HG03439 (cell line): Measurements from ENCODE around the gene LRRC59.
"Not testable (repeated sequence)": the region's sequence is repeated elsewhere in the genome, so short reads cannot be mapped to it uniquely, and the experiment has no call there.

ENCODE experiments used
- ATAC-seq: cut with Tn5 transposase; IDR thresholded peaks from one replicate; pipeline ENCODE4 v1.9.1; 2021; ENCODE audit warnings: mild to moderate bottlenecking, moderate library complexity; ENCODE audit not compliant: unreplicated experiment

The LRRC59 gene

DNA sequence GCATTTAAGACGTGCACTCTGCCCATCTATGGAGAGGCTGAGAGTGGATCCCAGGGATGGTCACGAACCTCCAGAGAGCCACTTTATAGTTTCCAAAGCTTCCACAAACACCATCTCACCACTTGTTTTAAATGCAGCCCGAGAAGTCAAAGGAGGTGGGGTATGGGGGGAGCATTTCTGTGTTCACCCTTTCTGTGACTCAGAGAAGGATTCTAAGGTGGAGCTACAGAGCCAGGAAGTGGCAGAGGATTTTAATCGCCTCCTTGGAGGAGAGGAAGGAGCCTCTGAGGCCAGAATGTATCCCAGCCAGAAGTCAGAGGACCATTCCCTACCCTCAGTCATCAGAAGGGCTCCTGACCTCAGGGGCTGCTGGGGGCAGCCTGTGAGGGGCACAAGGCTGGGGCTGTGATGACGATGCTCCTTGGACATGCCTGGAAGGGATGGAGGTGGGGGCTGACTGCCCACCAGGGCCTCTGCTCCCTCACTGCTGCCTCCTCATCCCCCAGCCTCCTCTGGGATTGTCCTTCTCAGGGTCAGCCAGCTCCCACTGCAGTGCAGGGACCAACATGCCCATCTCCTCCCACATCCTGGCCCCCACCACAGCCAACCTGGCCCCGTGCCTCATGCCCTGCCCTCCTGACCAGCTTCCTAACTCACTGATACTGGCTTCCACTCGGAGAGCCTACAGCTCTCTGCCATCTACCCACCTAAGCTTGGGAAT lies 48.6 kb downstream of the LRRC59 start:
- no peak for ATAC-seq

DNA sequence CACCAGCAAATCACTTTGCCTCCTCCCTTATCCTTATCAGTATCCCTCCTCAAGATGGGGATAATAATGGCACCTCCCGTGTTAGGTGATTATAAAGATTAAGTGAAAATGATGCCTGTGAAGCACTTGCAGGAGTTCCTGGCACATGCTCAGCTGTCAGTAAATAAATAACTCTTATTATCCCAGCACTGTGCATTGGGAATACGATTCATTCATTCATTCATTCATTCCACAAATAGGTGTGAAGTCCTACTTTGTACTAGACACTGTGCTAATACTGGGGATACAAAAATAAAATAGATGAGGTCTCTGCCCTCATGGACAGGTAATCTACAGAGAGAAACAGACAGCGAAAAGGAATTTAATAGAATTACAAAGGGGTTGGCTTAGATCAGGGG lies 49.4 kb downstream of the LRRC59 start:
- ATAC-seq = no peak

DNA sequence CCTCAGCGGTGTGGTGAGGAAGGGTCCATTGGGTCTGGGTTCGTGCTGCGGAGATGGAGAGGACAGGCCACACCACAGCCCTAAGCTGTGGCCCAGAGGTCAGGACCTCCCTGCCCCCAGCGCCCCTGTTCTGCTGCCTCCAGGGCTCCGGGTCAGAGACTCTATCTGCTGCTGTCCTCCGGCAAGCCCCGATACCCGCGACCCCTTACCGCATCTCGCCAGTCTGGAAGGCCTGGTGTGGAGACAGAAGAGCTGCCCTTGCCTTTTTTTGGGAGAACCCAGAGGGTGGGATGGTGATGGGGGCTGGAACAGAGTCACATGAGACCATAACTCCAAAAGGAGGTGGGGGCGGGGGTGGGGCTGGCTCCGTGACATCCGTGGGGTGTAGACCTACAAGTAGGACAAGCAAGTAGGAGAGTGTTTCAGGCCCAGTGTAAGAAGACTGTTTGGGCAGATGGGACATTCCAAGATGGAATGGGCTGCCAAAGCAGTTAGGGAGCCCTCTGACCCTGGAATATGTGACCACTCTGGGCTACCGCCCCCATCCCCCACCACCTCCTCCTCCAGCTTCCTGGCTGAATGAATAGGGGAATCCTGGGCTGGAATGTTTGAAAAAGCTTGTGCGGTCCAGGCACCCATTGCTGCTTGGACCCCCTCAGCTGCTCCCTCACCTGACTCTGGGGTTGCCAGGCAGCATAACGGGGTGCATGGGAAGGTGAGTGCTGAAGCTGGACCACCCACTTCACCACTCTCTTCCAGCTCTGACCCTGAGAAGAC lies 50.0 kb downstream of the LRRC59 start:
- ATAC-seq = no peak

DNA sequence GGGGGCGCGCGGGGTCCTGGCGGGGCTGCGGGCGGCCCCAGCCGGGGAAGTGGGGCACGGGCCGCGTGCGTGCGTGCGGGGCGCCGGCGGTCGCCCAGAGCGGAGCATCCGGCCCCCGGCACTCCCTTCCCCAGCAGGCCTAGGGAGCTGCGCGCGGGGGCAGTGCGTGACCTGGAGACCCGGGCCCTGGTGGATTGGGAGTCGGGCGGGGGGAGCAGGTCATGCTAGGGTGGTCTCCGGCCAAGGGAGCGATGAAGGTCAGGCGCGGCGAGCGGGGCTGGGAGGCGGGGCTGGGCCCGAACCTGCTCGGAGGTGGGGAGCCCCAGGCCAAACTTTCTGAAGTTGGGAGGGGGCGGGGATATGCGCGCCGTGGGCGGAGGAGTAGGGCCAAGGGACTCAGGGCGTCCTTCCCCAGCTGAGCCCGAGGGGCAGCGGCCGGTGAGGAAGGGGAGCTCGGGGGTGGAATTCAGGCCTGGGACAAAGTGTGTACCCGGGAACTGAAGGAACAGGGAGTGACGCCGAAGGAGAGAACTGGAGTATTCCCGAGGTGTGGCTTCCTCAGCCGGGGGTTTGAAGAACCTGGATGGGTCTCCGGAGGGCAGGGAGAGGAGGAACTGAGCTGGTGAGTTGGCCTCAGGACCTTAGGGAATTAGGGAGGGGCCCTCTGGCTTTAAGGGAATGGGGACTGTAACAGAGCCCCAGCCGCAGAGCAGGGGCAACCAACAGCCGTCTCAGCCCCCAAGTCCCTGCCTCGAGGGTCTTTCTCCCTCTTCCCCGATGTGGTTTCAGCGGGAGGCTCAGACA lies 50.8 kb downstream of the LRRC59 start:
- peak; percentile 47 for ATAC-seq

DNA sequence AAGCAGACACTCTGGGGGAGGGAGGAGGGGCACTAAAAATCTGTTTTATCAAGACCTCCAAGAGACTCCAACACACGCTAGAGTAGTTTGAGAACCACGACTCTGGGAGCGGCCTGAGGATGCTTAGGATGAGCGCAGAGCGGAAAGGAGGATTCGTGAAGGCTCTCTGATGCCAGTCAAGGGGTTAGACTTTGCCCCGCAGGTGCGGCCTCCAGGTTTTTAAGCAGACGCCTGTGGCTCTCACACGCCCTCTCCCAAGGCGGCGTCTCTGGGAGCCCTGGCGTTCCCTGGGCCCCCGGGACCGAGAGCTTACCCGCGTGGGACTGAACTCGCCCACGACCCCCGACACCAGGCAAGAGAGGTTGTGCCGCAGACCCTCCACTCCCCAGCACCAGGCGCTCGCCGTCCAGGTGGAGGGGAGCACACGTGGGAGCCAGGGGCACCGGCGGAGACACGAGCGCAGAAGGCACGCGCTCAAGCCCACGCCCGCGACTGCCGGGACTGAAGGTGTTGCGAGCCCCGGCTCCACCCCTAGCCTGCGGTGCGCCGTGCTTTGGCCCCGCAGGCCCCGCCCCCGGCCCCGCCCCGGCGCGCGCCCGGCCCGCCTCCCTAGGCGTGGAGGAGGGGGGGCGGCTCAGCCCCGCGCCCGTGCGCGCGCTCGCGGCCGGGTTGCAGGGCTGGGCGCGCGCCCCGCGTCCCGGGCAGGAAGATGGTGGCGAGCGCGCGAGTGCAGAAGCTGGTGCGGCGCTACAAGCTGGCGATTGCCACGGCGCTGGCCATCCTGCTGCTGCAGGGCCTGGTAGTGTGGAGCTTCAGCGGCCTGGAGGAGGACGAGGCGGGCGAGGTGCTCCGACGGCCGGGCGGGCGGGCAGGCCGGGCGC lies 51.7 kb downstream of the LRRC59 start, which contains the start of gene XYLT2:
TSS of gene XYLT2 (plus strand) at position 695 of the 881 bp plus-strand sequence. CDS start at position 710, 15 bp downstream.
- peak; percentile 63 for ATAC-seq

DNA sequence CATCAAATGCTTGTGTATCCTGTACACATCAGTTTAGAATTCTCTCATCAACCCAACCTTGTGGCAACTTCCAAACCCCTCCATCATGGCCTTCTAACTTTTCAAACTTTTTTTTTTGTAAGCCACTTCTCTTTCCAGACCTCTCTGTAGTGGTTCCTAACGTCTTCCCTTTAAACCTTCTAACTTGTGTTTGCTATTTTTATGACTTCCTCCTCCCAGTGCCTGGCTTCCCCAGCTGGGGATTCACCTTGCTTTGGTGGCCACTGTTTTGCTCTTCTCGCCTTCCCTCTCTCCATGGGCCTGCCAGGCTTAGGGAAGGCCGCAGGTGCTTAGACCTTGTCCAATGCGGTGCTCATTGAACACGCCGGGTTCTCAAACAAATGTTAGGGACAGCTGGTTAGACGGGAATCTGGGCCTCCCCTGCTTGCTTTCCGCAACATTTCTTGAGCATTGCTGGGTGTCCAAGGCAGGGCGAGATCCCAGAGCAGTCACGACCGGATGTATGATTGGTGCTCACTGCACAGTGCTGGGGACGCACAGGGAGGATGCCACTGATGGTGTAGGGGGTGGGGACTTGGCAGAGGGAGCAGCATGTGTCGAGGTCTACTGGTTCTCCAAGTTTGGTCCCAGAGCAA lies 52.5 kb downstream of the LRRC59 start:
- ATAC-seq = no peak

- ATAC-seq = no peak
These were observed 57.9 kb downstream of the LRRC59 start for GRCh38 chr17:50339381-50339780.

- no peak for ATAC-seq
These were observed 58.7 kb downstream of the LRRC59 start for GRCh38 chr17:50338645-50339044.

GRCh38 chr17:50337956-50338355 lies 59.4 kb downstream of the LRRC59 start:
- ATAC-seq = no peak

DNA sequence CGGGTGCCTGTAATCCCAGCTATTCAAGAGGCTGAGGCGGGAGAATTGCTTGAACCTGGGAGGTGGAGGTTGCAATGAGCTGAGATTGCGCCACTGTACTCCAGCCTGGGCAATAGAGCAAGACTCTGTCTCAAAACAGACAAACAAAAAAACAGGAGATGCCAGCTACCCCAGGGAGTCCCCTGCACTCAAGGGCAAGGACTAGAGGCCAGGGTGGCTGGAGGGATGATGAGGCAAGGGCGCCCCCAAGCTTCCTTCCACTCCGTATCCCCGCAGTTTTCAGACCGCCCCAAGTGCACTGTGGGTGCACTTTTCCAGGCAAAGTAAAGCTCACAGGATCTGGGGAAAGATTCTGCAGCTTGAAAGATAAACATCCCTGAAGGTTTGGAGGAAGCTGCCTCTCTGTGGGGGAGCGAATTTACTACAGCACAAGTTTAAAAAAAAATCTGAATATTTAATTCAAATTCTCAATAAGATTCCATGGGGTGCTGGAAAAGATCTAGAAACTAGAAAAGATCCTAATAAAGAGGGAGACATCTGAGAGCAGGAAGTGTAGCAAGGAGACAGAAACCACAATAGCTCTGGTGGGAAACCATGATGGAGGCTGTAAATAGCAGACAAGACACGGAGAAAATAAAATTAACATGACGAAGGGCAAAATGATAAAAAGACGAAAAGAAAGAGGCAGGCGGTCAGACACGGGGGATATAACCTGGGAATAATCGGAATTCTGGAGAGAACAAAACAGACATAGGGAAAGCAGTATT lies 63.8 kb downstream of the LRRC59 start:
- not testable (repeated sequence) for ATAC-seq

GRCh38 chr17:50332196-50332595 lies 65.1 kb downstream of the LRRC59 start:
- ATAC-seq = no peak
